GM19324 (cell line): Measurements from ENCODE around the gene NAA80.

Source experiments
- ATAC-seq: cut with Tn5 transposase; IDR thresholded peaks from one replicate; pipeline ENCODE4 v1.9.1; 2021; ENCODE audit warnings: mild to moderate bottlenecking, moderate library complexity; ENCODE audit not compliant: unreplicated experiment, low FRiP score

Gene NAA80

DNA sequence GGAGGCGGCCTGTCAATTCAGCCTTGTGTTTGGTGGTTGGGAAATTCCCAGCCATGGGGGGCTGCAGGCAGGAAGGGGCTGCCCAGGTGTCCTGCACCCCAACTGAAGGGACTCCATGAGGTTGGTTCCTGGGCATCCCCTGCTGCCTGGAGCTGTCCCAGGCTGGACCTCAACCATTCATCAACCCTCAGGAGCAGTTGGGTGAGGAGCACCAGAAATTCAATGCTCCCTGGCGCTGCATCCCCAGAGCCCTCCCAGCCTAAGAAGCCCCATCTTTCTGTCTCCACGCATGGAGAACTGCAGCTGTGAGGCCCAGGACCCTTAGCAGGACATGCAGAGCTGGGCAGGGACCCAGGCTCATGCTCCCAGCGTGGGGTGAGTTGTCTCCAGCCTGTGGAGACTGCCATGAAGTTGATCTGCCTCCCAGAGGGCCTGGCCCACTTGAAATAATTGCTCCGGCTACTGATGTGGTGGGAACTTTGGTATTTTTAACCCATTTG is 38.2 kb downstream of the NAA80 start:
- ATAC-seq: no peak

DNA sequence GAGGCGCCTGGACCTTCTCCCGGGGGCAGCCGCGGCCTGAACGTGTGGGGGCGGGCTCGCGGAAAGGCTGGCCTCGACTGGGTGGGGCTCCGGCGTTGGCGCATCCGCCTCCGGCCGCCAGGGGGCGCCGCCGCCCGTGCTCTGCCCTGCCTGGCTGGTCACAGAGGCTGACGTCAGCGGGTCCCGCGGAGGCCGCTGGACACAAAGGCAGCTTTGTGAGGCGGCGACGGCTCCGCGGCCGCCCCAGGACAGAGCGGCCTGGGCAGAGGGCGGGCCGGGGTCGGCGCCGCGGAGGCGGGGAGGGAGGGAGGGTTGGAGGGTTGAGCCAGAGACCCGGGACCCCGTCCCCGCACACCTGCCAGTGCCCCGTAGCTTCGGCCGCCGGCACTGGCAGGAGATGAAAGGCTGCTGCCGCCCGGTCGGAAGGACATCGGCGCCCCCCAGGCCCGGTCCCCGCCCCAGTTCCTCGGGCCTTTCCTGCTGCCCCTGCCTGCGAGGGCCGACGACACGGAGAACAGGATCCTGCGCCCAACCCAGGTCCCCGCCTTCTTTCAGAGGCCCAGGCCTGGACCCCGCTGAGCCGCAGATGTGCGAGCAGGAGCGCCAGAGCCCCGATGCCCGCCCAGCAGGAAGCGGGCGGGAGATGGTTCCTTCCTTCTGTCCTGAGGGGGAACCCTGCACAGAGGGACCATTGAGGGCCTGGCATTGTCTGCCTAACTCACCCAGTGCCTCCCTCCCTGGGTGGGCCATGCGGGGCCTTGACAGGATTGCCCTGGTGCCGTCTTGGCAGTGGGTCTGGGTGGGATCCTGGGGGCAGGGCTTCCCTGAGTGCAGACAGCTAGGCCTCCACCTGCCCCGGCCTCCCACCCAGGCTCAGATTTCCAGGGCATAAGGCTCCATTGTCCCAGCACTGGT is 38.9 kb downstream of the NAA80 start:
- ATAC-seq: peak; percentile 84

DNA sequence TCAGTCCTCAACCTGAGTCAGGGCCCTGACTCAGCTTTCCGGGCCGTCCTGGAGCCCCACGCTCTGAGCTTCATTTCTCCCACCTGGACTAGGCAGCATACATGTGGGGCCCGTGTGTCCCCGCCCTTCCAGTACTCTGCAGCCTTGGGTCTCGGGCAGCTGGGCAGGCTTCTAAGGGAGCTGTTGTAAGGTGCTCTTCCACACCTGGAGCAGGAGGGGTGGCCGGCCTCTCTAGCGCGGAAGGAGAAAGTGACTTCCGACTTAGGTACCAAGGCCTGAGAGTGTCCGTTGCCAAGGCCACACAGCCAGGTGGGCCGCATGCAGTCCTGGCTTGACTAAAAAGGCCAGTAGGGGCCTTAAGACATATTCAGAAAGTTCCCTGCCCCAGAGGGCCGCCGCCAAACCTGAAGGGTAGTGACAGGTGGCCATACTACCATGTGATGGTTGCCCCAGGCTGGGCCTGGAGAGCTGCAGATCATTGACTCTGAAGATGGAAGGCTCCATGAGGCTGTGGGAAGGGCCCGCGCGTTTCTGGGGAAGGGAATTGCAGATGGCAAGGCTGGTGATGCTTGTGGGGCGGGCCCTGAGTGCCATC is 39.7 kb downstream of the NAA80 start:
- ATAC-seq: peak; percentile 8

- ATAC-seq: no peak
These were observed 40.2 kb downstream of the NAA80 start for GRCh38 chr3:50258979-50259378.

DNA sequence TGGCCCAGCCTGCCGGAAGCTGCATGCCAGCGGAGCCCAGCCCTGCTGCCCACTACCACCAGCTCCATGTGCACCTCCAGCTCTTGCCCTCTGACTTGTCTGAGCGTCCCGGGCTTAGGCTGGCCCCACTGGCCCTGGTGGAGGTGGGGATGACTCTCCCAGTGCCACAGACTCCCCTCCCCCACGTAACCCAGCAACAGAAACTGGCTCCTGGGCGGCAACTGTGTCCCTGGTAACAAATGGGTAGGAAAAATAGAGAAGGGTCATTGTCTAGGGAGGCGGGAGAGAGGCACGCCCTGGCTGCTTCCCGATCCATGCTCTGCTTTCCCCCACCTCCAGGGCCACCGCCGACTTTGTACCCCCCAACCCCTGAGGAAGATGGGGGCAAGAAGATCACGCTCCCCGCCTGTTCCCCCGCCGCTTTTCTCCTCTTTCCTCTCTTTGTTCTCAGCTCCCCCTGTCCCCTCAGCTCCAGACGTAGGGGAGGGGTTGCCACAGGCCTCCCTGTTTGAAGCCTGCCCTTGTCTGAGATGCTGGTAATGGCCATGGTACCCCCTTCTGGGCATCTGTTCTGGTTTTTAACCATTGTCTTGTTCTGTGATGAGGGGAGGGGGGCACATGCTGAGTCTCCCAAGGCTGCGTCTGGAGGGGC is 41.0 kb downstream of the NAA80 start:
- ATAC-seq: no peak

- no peak for ATAC-seq
These were observed 42.0 kb downstream of the NAA80 start for GRCh38 chr3:50256978-50257890.

DNA sequence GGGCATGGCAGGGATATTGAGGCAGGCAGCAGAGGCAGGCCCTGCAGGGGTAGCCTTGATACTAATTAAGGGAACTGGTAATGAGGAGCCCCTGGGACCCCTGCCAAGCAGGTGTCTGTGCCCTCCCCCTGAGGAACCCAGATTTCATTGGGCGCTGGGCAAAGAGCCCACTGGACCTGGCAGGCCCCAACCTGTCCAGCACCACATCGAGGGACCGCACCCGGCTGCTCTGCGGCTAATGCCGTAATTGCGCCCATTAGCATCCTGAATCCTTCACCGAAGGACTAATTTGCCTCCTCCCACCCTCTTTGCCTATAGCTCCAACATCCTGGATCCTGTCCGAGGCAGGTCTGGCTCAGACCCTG is 44.0 kb downstream of the NAA80 start:
- no peak for ATAC-seq

GRCh38 chr3:50254577-50255250 is 44.5 kb downstream of the NAA80 start:
- ATAC-seq: no peak

- ATAC-seq: no peak
These were observed 48.0 kb downstream of the NAA80 start for GRCh38 chr3:50251220-50251619.

DNA sequence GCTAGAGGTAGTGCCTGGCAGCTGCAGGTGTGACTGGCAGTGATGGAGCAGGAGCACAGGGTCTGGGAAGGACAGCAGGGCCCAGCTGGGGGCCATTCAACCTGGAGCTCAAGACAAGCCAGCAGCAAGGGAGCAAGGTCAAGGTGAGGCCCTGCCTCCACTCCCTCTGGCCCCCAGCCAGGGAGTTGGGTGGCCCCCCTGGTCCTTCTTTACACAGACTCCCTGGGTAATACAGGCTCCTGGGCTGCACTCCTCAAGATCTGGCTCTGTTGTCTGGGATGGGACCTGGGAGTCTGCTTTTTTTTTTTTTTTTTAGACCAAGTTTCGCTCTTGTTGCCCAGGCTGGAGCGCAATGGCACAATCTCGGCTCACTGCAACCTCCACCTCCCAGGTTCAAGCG is 48.7 kb downstream of the NAA80 start:
- no peak for ATAC-seq

DNA sequence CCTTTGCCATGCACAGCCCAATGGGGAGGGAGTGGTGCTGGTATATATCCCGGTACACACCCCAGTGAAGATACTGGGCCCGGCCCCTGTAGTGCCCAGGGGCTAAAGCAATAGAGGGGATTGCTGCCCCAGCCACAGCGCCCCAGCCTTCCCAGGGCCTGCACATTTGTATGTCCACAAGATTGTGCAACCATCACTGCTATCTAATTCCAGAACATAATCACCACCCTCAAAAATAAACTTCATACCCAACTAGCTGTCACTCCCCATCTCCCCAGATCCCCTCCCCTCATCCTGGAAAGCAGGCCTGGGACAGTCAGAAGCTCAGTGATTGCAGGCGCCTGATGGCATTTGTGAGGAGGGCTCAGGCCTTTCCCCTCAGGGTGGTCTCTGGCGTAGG is 49.7 kb downstream of the NAA80 start:
- ATAC-seq: no peak

- ATAC-seq: no peak
These were observed 50.8 kb downstream of the NAA80 start for GRCh38 chr3:50248387-50248786.

DNA sequence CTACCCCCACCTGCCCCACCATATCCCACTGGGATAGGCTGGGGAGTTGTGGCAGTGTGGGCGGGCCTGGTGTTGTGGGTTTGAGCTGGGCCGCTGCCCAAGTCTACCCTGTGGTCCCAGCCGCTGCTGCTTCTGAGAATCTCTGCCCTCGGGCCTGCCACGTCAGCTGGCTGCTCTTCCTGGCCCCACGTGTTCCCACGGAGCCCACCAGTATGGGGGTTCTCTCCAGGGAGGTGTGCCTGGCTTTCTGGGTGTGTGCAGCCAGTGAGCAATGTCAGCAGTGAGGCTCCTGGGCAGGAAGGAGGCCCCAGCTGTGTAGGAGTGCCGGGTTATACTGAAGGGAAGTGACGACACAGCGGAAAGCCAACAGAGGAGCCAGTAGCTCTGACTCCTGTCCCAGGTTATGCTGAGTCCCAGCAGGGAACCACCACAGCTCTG is 52.7 kb downstream of the NAA80 start:
- no peak for ATAC-seq
